Esophagus muscularis mucosa (tissue), 4 donors: ENCODE results near the gene EYA2. TPM values are rescaled to one million over a fixed set of nuclear protein-coding genes. Genes with fewer than 3 reads are reported as not detected.

Experiments used
- DNase-seq: peaks from one replicate; pipeline ENCODE4 v3.0.0-alpha.2; 2017; ENCODE audit errors: extremely low spot score
- H3K27ac ChIP-seq, 4 donors: fragments of 200-600 bp; sonication (generic); replicated peaks in 1 of 4; 1 replicate in 3 of 4; 2 replicates in 1 of 4; pipeline ENCODE4 v1.5.1; 2016 to 2019; ENCODE audit warnings: mild to moderate bottlenecking in 1 of 4
- H3K27me3 ChIP-seq, 4 donors: fragments of 200-600 bp; sonication (generic); one replicate each; pipeline versions ENCODE4 v1.5.1 to v1.6.0; 2016 to 2019
- H3K36me3 ChIP-seq, 4 donors: fragments of 200-600 bp; sonication (generic); one replicate each; pipeline ENCODE4 v1.5.1; 2016 to 2019
- H3K4me1 ChIP-seq, 4 donors: fragments of 200-600 bp; sonication (generic); one replicate each; pipeline ENCODE4 v1.5.1; 2016 to 2019
- H3K4me3 ChIP-seq, 4 donors: fragments of 200-600 bp; sonication (generic); 1 replicate in 2 of 4; 2 replicates in 2 of 4; pipeline ENCODE4 v1.5.1; 2016 to 2019; ENCODE audit warnings: mild to moderate bottlenecking in 4 of 4, moderate library complexity in 1 of 4
- H3K9me3 ChIP-seq, 4 donors: fragments of 200-600 bp; sonication (generic); 1 replicate in 3 of 4; 2 replicates in 1 of 4; pipeline ENCODE4 v1.5.1; 2016 to 2019
- CTCF ChIP-seq, 3 experiments: fragments of 200-600 bp in 2 of 3; fragments of 450-650 bp in 1 of 3; sonication (generic) in 2 of 3; IDR thresholded peaks; one replicate each; pipeline ENCODE4 v1.5.1; 2017 to 2019; ENCODE audit warnings: antibody characterized with exemption in 3 of 3, mild to moderate bottlenecking in 2 of 3, moderate library complexity in 1 of 3
- EP300 ChIP-seq: sonication (generic); formaldehyde crosslinking; IDR thresholded peaks from one replicate; pipeline ENCODE4 v1.6.1; 2017; ENCODE audit warnings: antibody characterized with exemption
- POLR2A ChIP-seq: fragments of 450-650 bp; IDR thresholded peaks from one replicate; pipeline ENCODE4 v1.6.1; 2017; ENCODE audit warnings: antibody characterized with exemption, moderate library complexity, mild to moderate bottlenecking, low read depth
- POLR2AphosphoS5 ChIP-seq, 2 donors: sonication (generic); formaldehyde crosslinking; IDR thresholded peaks; one replicate each; pipeline ENCODE4 v1.6.1; 2017; ENCODE audit warnings: antibody characterized with exemption in 2 of 2
- WGBS: methylation state at CpG from one replicate; pipeline ENCODE4 v1.1.5; 2018; 5-methylcytosine and 5-hydroxymethylcytosine counted together
- intact Hi-C: fragments of 100-400 bp; cut with DNase I; formaldehyde crosslinking; loops from one replicate; pipeline ENCODE4 v1.15.1; 2023
- small RNA-seq, 3 donors: library from RNA; depleted of rRNA; stranded (forward); fragments of <200 nt; gene quantifications; one replicate each; pipeline ENCODE3, GENCODE V24; 2016
- total RNA-seq, 4 donors: library from RNA; depleted of rRNA; stranded (reverse); fragments of >200 nt; gene quantifications; one replicate each; pipeline versions ENCODE4 v1.1.0 to v1.2.1, GENCODE V29; 2016

The EYA2 gene
- total RNA-seq, 4 donors from 2014 or later = 1.2 to 5.9 (median 4.2) TPM

- intact Hi-C loops = no loop called here
- H3K4me1 ChIP-seq = peaks cover 10 to 15% (median 12%) of the 10 kb centered on the region in 4 donors
- peaks cover 51 to 93% (median 84%) of the 10 kb centered on the region in 4 donors for H3K36me3 ChIP-seq
- TF ChIP-seq CTCF (IDR thresholded peaks at IDR 0.05) (no peak), EP300 (no peak), POLR2A (no peak), POLR2AphosphoS5 (IDR thresholded peaks at IDR 0.05) (peak in 1 of 2 donors; percentile 43)
- DNase-seq = no peak
- H3K4me3 ChIP-seq = no peak overlapping the region
- 76% methylated on average over 14 of the region's 14 CpGs for WGBS
- no peak overlapping the region for H3K27ac ChIP-seq
- no peaks in the 10 kb centered on the region for H3K9me3 ChIP-seq
- no peaks in the 10 kb centered on the region for H3K27me3 ChIP-seq
Observed at GRCh38 chr20:47235853-47236638, 341.4 kb downstream of the EYA2 start.

GRCh38 chr20:47236639-47236900 lies 341.9 kb downstream of the EYA2 start:
- TF ChIP-seq CTCF (IDR thresholded peaks at IDR 0.05) (no peak), POLR2A (no peak), EP300 (no peak), POLR2AphosphoS5 (IDR thresholded peaks at IDR 0.05) (no peak)
- 100% methylated on average over 1 of the region's 1 CpG for WGBS
- peaks cover 51 to 90% (median 83%) of the 10 kb centered on the region in 4 donors for H3K36me3 ChIP-seq
- peaks cover 7 to 12% (median 8%) of the 10 kb centered on the region in 4 donors for H3K4me1 ChIP-seq
- H3K9me3 ChIP-seq = no peaks in the 10 kb centered on the region
- DNase-seq = no peak
- H3K4me3 ChIP-seq = no peak overlapping the region
- intact Hi-C loops = no loop called here
- H3K27ac ChIP-seq = no peak overlapping the region
- no peaks in the 10 kb centered on the region for H3K27me3 ChIP-seq

DNA sequence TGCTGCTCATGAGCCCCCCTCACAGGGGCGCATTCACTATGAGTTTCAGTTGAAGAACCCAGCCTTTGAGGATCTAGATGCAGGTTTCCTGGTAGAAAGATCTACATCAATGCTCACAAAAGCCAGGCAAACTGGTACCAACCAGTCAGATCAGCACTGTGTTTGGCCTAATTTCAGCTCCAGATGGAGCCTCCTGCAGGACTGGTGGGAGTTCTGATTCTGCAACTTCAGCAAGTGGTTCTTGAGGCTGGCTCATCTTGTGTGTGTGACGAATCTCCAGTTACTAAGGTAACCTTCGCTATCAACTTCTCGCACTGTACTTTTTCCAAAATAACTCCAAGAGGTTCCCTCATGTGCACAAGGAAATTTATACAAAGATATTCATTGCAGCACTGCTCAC lies 343.1 kb downstream of the EYA2 start:
- Histone ChIP-seq H3K27me3 (no peaks in the 10 kb centered on the region), H3K9me3 (no peaks in the 10 kb centered on the region), H3K4me3 (no peak overlapping the region), H3K27ac (no peak overlapping the region), H3K36me3 (peaks cover 51 to 95% (median 88%) of the 10 kb centered on the region in 4 donors), H3K4me1 (peaks cover 0 to 14% (median 11%) of the 10 kb centered on the region in 4 donors)
- TF ChIP-seq EP300 (no peak), CTCF (IDR thresholded peaks at IDR 0.05) (no peak), POLR2A (no peak), POLR2AphosphoS5 (IDR thresholded peaks at IDR 0.05) (no peak)
- intact Hi-C loops = no loop called here
- 94% methylated on average over 4 of the region's 4 CpGs for WGBS
- DNase-seq = no peak

Small RNAs within 50 kb of the gene (small RNA-seq; reads per million reads assigned to genes)
- gene MIR3616 = 0 reads per million in 3 donors

Other genes starting within 250 kb of the EYA2 start
- under 1 TPM; 0.42 to 0.66 (median 0.61) TPM for gene SLC13A3, start 243.4 kb upstream of the EYA2 start, total RNA-seq
- 10 to 100 TPM; 19.9 to 22.2 (median 21.0) TPM for gene TP53RK, start 205.4 kb upstream of the EYA2 start, total RNA-seq
- gene SLC2A10, start 185.2 kb upstream of the EYA2 start, total RNA-seq = 10 to 100 TPM in 3 of 4 donors, 1 to 10 TPM in 1; 9.6 to 27.0 (median 15.3) TPM